ENCODE measurements around the gene UBE2G2.
A peak's percentile ranks its signal among the peaks of the same experiment; 100 is the strongest.

Gene UBE2G2

GRCh38 chr21:44750675-44751025 is 51.0 kb downstream of the UBE2G2 start:
- no peak for DNase-seq (ENCODE audit: low read depth, low spot score)

GRCh38 chr21:44749759-44750674 is 51.6 kb downstream of the UBE2G2 start:
- no peak for DNase-seq (ENCODE audit: low read depth, low spot score)

GRCh38 chr21:44749116-44749758 is 52.4 kb downstream of the UBE2G2 start:
- DNase-seq (ENCODE audit: low read depth, low spot score), result no peak

- DNase-seq (ENCODE audit: low read depth, low spot score), result peak; percentile 72
Observed at GRCh38 chr21:44748621-44749020, 53.0 kb downstream of the UBE2G2 start.

GRCh38 chr21:44742418-44743153 is 59.0 kb downstream of the UBE2G2 start:
- DNase-seq (ENCODE audit: low read depth, low spot score), result no peak

GRCh38 chr21:44741921-44742320 is 59.7 kb downstream of the UBE2G2 start:
- no peak for DNase-seq (ENCODE audit: low read depth, low spot score)

- DNase-seq (ENCODE audit: low read depth, low spot score), result no peak
Observed at GRCh38 chr21:44740742-44741141, 60.9 kb downstream of the UBE2G2 start.

GRCh38 chr21:44739316-44739715 is 62.3 kb downstream of the UBE2G2 start:
- no peak for DNase-seq (ENCODE audit: low read depth, low spot score)

GRCh38 chr21:44738621-44739020 is 63.0 kb downstream of the UBE2G2 start:
- DNase-seq (ENCODE audit: low read depth, low spot score), result no peak

- DNase-seq (ENCODE audit: low read depth, low spot score), result no peak
Observed at GRCh38 chr21:44737706-44738354, 63.8 kb downstream of the UBE2G2 start.

- no peak for DNase-seq (ENCODE audit: low read depth, low spot score)
Observed at GRCh38 chr21:44736291-44737004, 65.2 kb downstream of the UBE2G2 start.

- DNase-seq (ENCODE audit: low read depth, low spot score), result no peak
Observed at GRCh38 chr21:44735821-44736220, 65.8 kb downstream of the UBE2G2 start.

GRCh38 chr21:44734841-44735240 is 66.8 kb downstream of the UBE2G2 start:
- DNase-seq (ENCODE audit: low read depth, low spot score), result no peak

GRCh38 chr21:44734026-44734745 is 67.4 kb downstream of the UBE2G2 start:
- DNase-seq (ENCODE audit: low read depth, low spot score), result no peak

GRCh38 chr21:44732956-44733355 is 68.7 kb downstream of the UBE2G2 start:
- DNase-seq (ENCODE audit: low read depth, low spot score), result no peak

- no peak for DNase-seq (ENCODE audit: low read depth, low spot score)
Observed at GRCh38 chr21:44732263-44732662, 69.4 kb downstream of the UBE2G2 start.

- no peak for DNase-seq (ENCODE audit: low read depth, low spot score)
Observed at GRCh38 chr21:44730951-44731579, 70.6 kb downstream of the UBE2G2 start.

GRCh38 chr21:44730028-44730395 is 71.6 kb downstream of the UBE2G2 start:
- DNase-seq (ENCODE audit: low read depth, low spot score), result no peak

- DNase-seq (ENCODE audit: low read depth, low spot score), result no peak
Observed at GRCh38 chr21:44729336-44730027, 72.1 kb downstream of the UBE2G2 start.

- DNase-seq (ENCODE audit: low read depth, low spot score), result no peak
Observed at GRCh38 chr21:44728716-44729115, 72.9 kb downstream of the UBE2G2 start.

Data from iPS DF 19.7 (cell line).